HG02885 (cell line): ENCODE data around the gene FOXP1.

Source experiments
- ATAC-seq: cut with Tn5 transposase; IDR thresholded peaks from one replicate; pipeline ENCODE4 v1.9.1; 2021; ENCODE audit warnings: mild to moderate bottlenecking; ENCODE audit not compliant: unreplicated experiment, poor library complexity

The FOXP1 gene

GRCh38 chr3:71254281-71255057, 329.1 kb downstream of the FOXP1 start:
- ATAC-seq: no peak

GRCh38 chr3:71253169-71253568, 330.4 kb downstream of the FOXP1 start:
- ATAC-seq: no peak

- ATAC-seq: no peak
Measured at GRCh38 chr3:71252466-71252865, 331.1 kb downstream of the FOXP1 start.

DNA sequence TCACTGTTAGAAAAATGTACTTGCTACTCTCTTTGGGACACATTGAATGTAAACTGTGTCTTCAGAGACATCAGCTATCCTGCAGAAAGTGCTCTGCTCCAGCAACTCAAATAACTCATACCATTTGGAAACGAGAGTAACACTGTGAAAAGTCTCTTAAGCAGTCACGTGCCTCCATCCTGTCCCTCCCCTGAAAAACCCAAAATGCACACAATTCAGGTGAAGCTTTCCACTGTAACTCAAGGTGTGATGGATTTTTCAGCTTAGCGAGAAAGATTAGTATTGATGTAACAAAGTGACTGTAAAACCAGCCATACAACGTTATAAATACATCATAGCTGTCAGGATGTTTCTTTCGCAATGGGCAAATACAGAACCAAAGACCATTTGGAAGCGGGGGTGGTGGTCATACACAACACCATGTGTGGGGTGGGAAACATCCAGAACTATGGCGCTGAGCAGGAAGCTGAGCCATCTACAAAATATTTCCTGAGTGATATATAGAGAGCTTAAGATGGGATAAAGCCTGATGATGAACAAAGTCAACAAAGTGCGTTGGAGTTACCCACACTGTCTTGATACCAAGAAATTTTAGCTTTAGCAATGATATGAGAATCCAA, 332.3 kb downstream of the FOXP1 start:
- ATAC-seq: no peak

DNA sequence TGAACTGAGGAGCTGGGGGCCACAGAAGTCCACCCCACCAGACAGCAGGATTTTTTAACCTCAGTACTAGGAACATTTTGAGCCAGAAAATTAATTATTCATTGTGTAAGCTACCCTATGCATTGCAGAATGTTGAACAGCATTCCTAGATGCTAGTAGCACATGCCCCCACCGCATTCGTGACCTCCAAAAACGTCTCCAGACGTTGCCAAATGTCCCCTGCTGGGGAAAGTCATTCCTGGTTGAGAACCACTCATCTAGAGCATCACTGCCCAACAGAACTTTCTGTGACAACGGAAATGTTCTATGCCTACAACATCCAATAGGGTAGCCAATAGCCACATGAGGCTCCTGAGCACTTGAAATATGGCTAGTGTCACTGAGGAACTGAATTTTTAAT, 333.5 kb downstream of the FOXP1 start:
- no peak for ATAC-seq

GRCh38 chr3:71247958-71248335, 335.6 kb downstream of the FOXP1 start:
- no peak for ATAC-seq

GRCh38 chr3:71247221-71247957, 336.1 kb downstream of the FOXP1 start:
- ATAC-seq: no peak

- ATAC-seq: no peak
Measured at GRCh38 chr3:71245971-71246880, 337.3 kb downstream of the FOXP1 start.

GRCh38 chr3:71244826-71245488, 338.6 kb downstream of the FOXP1 start:
- no peak for ATAC-seq

DNA sequence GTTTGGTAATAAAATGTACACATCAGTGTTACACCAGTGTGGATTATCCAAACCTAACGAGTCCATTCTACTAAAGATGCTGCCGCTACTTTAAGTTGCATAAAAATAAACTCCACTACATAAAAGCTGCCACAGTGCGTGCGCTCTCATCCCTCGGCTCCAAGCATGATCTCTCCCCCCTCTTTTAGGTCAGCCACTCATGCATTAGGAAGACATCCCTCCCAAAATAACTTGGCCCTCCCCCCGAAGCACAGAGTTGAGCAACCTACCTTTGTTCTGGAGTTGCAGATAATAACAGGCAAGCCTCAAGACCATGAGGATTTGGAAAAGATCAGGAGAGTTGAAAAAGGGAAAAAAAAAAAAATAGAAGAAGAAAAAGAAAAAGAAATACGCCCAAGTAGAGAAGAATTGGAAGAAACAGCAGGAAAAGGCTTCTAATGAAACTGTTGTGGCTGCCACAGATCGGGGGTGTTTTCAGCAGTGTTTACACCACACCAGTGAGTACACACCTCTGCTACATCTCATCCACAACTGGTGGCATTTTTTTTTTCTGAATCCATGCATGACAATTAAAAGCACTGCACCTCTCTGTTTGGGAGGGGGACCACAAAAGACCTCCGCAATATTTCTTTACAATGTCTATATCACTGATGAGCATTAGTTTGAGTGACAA, 339.2 kb downstream of the FOXP1 start:
- ATAC-seq: no peak

DNA sequence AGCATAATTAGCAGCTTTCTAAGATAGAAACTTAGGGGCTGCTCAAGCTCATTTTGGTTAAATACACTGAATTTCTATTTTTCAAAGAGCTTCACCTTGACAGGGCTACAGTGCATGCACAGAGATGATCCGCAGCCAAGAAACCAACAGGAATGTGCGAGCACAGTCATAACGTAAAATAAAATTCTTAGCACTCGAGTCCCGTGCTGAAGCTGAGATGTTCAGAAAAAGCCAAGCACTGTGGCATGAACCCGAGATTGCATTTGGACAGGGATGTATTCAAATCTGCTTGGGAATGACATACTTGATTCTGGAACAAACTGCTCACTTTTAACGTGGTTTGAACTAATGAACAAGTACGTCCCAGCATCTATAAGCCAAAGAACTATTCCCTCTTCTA, 340.3 kb downstream of the FOXP1 start:
- no peak for ATAC-seq

GRCh38 chr3:71241981-71242560, 341.5 kb downstream of the FOXP1 start:
- ATAC-seq: no peak

DNA sequence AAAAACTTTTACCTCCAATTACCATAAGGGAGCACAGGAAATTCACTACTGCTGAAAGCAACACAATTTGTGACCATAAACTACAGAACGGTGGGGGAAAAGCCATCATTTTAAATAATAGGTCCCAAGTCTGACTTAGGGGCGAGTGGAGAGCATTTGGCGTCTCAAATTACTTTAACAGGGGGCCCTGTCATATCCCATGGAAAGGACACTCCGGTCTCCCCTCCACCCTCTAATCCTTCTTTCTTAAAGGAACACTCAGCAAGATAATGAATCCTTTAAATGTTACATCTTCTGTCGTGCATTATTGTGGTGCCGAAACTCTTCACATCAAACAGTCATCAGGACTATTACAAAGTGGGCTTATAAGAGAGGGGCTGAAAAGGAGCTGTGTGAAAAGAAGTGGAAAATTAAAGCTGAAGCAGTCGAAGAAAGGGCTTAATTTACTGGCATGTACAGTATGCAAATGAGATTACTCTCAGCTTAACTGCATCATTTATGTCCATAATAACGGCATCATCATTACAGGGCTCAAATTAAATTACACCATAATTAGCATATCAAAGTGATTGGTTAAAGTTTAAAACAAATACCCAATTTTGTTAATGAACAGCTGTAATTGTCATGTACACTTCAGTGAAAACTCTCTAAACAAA, 342.2 kb downstream of the FOXP1 start:
- ATAC-seq: no peak

DNA sequence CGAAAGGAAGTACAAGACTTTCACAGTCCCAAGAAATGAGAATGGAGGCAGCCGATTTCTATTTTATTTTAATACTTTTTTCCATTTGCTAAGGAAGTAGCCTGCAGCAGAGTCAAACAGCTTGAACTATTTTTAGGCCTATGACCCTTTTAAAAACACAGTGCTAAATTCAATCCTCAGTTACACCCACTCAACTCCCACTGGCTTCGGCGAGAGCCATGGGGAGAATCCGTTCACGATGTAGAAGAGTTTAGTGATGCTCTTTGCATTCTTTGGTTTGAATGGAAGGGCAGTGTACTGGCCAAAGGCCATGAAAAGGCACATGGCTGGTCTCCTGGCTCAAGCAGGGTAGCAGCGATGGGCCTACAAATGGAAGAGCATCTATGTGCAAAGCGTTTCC, 343.5 kb downstream of the FOXP1 start:
- ATAC-seq: no peak

- no peak for ATAC-seq
Measured at GRCh38 chr3:71238355-71238757, 345.2 kb downstream of the FOXP1 start.

DNA sequence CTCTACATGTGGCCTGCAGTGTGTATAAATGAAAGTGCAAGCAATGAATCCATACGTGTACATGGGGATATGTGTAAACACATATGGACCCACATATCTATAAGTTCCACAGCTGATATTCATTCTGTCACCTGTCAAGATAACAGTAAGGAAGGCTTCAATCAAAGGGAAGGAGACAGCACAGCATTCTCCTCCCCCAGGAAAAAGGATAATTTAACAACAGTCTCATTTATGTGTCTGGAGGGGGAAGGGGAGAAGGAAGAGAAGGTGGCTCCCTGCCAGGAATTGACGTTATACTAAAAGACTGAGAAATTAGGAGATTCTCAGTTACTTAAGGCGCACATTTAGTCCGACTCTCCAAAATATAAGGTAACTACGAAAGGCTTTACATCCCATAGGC, 345.9 kb downstream of the FOXP1 start:
- no peak for ATAC-seq

DNA sequence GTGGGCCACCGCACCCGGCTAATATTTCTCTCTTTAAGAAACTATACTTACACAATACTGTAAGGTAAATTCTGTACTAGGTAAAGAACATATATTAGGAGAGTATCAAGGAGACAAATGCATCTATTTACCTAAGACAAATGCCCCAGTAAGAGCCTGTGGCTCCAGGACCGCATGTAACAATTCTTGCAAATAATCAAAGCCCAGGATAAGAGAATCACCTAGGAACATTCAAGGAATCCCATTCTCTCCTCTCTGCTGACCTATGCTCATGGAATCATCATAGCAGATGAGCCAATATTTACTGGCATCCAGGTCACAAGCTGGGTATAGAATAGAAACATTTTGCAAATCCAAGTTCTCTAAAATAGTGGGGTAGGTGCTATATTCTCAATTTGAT, 347.7 kb downstream of the FOXP1 start:
- ATAC-seq: no peak

- ATAC-seq: no peak
Measured at GRCh38 chr3:71232895-71233294, 350.6 kb downstream of the FOXP1 start.
